Stimulated activated CD8-positive, alpha-beta memory T cell treated with anti-CD3 and anti-CD28 coated beads, Interleukin-12 subunit alpha, Interleukin-12 subunit beta, amount 100 ng/mL, for 24 hours (primary cell): ENCODE results near the gene PITX3.

ENCODE experiments used
- DNase-seq: peaks from one replicate; pipeline ENCODE4 v3.0.0-alpha.2; 2020; ENCODE audit errors: extremely low read depth

Gene PITX3

GRCh38 chr10:102241444-102242117 is at the start of gene PITX3:
TSS of gene PITX3 (minus strand) at chr10:102241512. CDS start at chr10:102232080, 9,432 bp downstream.
- peak; percentile 82 for DNase-seq

GRCh38 chr10:102289840-102290239 is 48.5 kb upstream of the PITX3 start:
- no peak for DNase-seq

- no peak for DNase-seq
Observed at GRCh38 chr10:102289356-102289755, 48.0 kb upstream of the PITX3 start.

- DNase-seq: no peak
Observed at GRCh38 chr10:102287991-102288390, 46.7 kb upstream of the PITX3 start.

GRCh38 chr10:102287538-102287937 is 46.2 kb upstream of the PITX3 start:
- DNase-seq: no peak

- DNase-seq: no peak
Observed at GRCh38 chr10:102286216-102286615, 44.9 kb upstream of the PITX3 start.

GRCh38 chr10:102285133-102285532 is 43.8 kb upstream of the PITX3 start:
- no peak for DNase-seq

- no peak for DNase-seq
Observed at GRCh38 chr10:102284531-102284930, 43.2 kb upstream of the PITX3 start.

- DNase-seq: no peak
Observed at GRCh38 chr10:102283890-102284289, 42.6 kb upstream of the PITX3 start.

- DNase-seq: no peak
Observed at GRCh38 chr10:102283488-102283887, 42.2 kb upstream of the PITX3 start.

GRCh38 chr10:102281102-102281487 is 39.8 kb upstream of the PITX3 start:
- no peak for DNase-seq

GRCh38 chr10:102280397-102281101 is 39.2 kb upstream of the PITX3 start:
- no peak for DNase-seq

- DNase-seq: no peak
Observed at GRCh38 chr10:102279104-102279503, 37.8 kb upstream of the PITX3 start.

GRCh38 chr10:102275343-102275742 is 34.0 kb upstream of the PITX3 start:
- no peak for DNase-seq

- no peak for DNase-seq
Observed at GRCh38 chr10:102274062-102274461, 32.8 kb upstream of the PITX3 start.

GRCh38 chr10:102269017-102269416 is 27.7 kb upstream of the PITX3 start:
- DNase-seq: no peak

- DNase-seq: no peak
Observed at GRCh38 chr10:102268375-102268888, 27.1 kb upstream of the PITX3 start.

GRCh38 chr10:102267748-102268147 is 26.4 kb upstream of the PITX3 start:
- DNase-seq: no peak

- DNase-seq: no peak
Observed at GRCh38 chr10:102266670-102267069, 25.4 kb upstream of the PITX3 start.

GRCh38 chr10:102264371-102264770 is 23.1 kb upstream of the PITX3 start:
- no peak for DNase-seq

- DNase-seq: no peak
Observed at GRCh38 chr10:102262744-102263370, 21.5 kb upstream of the PITX3 start.

GRCh38 chr10:102261842-102262241 is 20.5 kb upstream of the PITX3 start:
- DNase-seq: no peak

- no peak for DNase-seq
Observed at GRCh38 chr10:102261196-102261595, 19.9 kb upstream of the PITX3 start.
